KBM-7 (cell line): ENCODE measurements around the gene APP.

Experiments
- DNase-seq: peaks from one replicate; pipeline ENCODE4 v3.0.0-alpha.2; 2015
- in situ Hi-C: fragments of 300-500 bp; cut with MboI; formaldehyde crosslinking; loops from 2 replicates; pipeline ENCODE4 v1.14.3; 2020; ENCODE audit warnings: low sequenced_read_pairs, low pct_unique_long_range_greater_than_20kb, mixed read lengths

Gene APP

DNA sequence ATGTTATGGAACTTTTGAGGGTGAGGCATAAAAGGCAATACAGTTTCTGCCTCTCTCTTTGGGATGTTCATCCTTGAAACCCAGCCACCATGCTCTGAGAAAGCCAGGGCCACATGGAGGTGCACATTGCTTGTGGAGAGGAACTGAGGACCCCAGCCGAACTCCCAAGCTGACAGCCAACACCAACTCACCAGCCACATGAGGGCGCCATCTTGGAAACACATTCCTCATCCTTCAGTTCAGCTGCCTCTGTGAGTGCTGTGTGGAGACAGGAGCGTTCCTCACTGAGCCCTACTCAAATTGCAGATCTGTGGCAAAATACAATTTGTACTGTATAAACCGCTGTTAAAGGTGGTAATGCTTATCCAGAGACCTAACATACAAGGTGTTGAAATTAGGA, 298.3 kb downstream of the APP start:
- in situ Hi-C loops = no loop called here
- peak; percentile 14 for DNase-seq

DNA sequence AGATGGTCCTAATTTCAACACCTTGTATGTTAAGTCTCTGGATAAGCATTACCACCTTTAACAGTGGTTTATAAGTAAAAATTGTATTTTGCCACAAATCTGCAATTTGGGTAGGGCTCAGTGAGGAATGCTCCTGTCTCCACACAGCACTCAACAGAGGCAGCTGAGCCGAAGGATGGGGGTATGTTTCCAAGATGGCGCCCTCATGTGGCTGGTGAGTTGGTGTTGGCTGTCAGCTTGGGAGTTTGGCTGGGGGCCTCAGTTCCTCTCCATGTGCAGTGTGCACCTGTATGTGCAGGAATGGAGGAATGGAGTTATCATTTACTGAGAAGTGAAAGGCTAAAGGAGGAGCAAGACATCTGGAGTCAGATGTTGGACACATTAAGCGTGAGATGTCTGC, 299.0 kb downstream of the APP start:
- DNase-seq = peak; percentile 28
- in situ Hi-C loops = no loop called here

GRCh38 chr21:25870084-25870483, 300.5 kb downstream of the APP start:
- DNase-seq = no peak
- in situ Hi-C loops = no loop called here

DNA sequence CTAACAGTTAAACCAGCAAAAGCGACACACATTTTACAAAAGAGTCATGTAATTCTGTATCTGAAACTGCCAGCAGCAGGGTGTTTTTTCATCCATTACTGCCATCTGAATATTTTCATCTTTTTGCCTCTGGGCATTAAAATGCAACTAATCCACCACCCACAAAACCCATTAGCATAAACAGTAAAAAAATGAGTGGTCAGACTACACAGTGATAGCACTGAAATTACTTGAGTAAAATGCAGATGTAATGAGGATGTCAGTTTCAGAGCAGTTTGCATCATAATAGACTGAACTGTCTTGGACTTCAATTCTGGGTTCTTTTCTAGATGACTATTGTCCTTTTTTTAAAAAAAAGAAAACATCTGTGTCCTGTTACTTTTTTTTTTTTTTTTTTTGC, 303.5 kb downstream of the APP start:
- in situ Hi-C loops = no loop called here
- no peak for DNase-seq

GRCh38 chr21:25863747-25864146, 306.8 kb downstream of the APP start:
- in situ Hi-C loops = no loop called here

DNA sequence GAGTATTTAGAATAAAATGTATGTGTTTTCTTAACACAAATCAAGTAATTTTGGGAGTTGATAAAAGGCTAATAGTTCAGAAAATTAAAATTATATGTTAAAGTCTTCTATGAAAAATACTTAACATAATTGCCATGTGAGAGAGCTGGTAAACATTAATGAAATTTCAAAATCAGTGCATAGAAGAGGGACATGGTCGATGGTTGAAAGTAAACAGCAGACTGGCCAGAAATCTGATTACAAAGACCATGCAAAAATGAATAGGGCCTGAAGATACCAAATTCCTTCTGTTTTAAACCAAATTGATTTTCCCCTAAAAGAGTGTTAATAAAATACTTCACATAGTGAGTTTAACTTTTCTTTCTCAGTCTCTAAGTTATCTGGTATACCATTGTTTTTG, 307.5 kb downstream of the APP start:
- in situ Hi-C loops = no loop called here
- no peak for DNase-seq

More at GRCh38 chr21:25863747-25864146, 306.8 kb downstream of the APP start:
- no peak for DNase-seq

GRCh38 chr21:25862596-25862995, 308.0 kb downstream of the APP start:
- in situ Hi-C loops = no loop called here
- DNase-seq = peak; percentile 63

- DNase-seq = no peak
- in situ Hi-C loops = no loop called here
These were observed 308.5 kb downstream of the APP start for GRCh38 chr21:25862112-25862511.

GRCh38 chr21:25859235-25859929, 311.2 kb downstream of the APP start:
- DNase-seq = no peak
- in situ Hi-C loops = no loop called here

GRCh38 chr21:25858325-25858724, 312.2 kb downstream of the APP start:
- no peak for DNase-seq
- in situ Hi-C loops = no loop called here

DNA sequence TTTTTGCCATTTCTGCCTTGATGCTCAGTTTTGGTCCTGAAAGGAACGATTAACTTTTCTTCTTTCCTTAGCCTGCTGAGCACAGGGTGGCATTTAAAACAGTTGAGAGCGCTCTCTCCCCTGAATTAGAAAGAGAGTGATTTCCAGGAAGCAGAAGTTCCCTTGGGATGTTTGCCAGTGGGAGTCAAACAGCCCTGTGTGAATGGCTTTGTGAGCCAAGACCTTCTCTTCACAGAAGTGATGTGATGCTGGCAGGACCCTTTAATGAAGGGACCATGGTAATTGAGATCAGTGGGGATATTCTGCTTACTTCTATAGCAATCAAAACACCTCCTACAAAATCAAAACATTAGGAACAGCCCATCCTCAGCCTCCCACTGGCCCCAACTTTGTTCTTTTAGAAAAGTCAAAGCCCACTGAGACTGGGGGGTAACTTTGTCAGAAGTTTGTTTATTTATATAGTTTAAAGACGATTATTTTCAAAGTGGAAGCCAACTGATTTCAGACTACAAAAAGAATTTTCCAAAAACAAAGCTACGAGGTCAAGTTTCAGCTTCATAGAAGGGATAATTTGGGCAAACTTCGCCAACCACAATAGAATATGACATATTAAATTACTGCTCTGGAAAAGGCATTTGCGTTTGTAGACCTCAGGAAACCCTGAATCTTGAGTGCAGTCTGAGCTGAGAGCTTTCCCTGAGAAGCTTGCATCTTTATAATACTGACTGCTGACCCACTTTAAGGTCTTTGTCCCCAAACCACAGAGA, 313.1 kb downstream of the APP start:
- no peak for DNase-seq
- in situ Hi-C loops = no loop called here

DNA sequence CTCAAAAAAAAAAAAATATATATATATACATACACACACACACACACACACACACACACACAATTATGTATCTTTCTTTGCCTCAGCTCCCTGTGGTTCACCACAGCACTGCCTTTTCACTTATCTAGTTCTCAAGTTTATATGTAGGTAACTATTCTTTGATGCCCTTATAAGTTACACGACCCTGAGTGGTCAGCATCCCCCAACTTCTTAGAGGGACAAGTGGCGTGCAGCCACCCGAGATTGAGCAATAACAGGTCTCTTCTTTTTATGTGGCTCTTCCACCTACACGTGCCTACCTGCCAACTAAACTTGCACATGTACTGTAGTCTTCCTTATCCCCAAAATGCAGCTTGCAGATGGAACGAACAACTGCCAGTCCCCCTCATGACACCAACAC, 315.0 kb downstream of the APP start:
- in situ Hi-C loops = no loop called here
- DNase-seq = no peak

GRCh38 chr21:25850126-25850842, 320.3 kb downstream of the APP start:
- DNase-seq = no peak
- in situ Hi-C loops = no loop called here

GRCh38 chr21:25848309-25848708, 322.3 kb downstream of the APP start:
- no peak for DNase-seq
- in situ Hi-C loops = no loop called here

DNA sequence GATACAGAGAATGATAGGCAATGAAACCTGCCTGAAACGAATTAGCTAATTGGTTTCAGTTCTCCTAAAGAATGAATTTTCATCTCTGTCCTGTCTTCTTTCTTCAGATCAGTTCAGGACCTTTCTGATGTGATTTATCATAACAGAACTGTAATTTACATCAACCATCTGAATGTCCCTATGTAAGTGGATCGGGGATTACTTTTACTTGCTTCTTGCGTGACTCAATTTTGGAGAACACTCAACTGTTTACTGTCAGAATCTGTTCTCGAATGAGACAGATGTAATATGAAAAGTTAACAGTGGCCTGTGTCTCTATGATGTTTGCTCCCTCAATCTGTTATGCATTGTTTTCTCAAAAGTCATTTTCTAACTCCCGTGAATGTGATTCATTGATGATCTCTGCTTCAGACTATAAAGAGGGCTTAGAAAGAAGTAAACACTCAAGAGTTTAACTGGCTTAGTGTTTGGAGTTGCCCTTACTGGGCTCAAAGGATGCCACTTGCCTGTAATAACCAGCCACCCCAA, 324.8 kb downstream of the APP start:
- in situ Hi-C loops = no loop called here
- no peak for DNase-seq

- no peak for DNase-seq
- in situ Hi-C loops = no loop called here
These were observed 327.6 kb downstream of the APP start for GRCh38 chr21:25842925-25843324.

- DNase-seq = no peak
- in situ Hi-C loops = no loop called here
These were observed 331.8 kb downstream of the APP start for GRCh38 chr21:25838809-25839208.

DNA sequence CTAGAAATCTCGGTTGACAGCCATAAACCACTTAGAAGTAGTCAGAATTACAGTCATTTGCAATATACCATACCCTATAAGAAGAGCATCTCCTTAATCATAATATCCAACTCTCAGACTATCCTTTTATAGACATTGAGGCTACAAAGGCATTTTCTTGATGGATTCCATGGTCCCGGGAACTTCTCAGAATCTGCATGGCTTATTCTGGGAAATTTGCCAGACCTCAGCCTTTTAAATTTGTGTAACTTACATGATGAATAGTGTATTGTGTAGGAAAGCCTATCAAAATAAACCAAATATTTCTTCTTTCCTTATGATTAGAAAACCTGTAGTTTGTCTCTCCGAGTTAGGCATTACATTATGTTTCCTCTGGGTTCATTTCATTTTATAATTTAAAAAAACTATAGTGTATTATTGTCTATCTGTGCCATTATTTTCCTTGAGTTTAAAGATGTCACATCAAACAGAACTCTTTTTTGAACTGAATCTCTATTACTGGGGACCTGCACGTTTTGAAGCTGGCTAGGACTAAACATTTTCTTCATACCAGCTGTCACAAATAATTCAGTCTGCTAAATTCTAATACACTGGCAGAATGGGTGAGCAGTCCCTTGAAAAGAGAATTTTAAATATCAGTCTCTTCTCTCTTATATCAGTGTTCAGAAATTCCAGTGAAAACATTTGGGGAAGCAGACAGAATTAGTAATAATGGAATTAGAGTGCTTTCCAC, 332.9 kb downstream of the APP start:
- DNase-seq = no peak
- in situ Hi-C loops = no loop called here

- no peak for DNase-seq
- in situ Hi-C loops = no loop called here
These were observed 334.2 kb downstream of the APP start for GRCh38 chr21:25836396-25836795.
